ENCODE measurements around the gene ACSF3. TPM values are rescaled to one million over a fixed set of nuclear protein-coding genes. Genes with fewer than 3 reads are reported as not detected.
A peak's percentile ranks its signal among the peaks of the same experiment; 100 is the strongest.

Gene ACSF3
- 20.5 and 23.1 TPM in 2 replicates for total RNA-seq
- 7.9 and 9.2 TPM in 2 replicates for polyA plus RNA-seq
- polyA plus RNA-seq (2012), result 13.7 and 16.1 TPM in 2 replicates
- polyA minus RNA-seq (ENCODE audit: low replicate concordance), result 7.7 and 21.5 TPM in 2 replicates

GRCh38 chr16:89093602-89094251 is at the start of gene ACSF3:
TSS of gene ACSF3 (plus strand) at chr16:89093852. CDS start at chr16:89100682, 6,830 bp downstream.
- TF ChIP-seq CTCF (conservative IDR thresholded peaks at IDR 0.05 in 1 of 2, IDR thresholded peaks at IDR 0.05 in 1 of 2; ENCODE audit: low read depth in 1 of 2, low read length in 2 of 2), result no peak
- TF ChIP-seq EZH2 (IDR thresholded peaks at IDR 0.05; ENCODE audit: low read length, missing control alignments), result no peak
- no peaks in the 10 kb centered on the region for H3K36me3 ChIP-seq (ENCODE audit: control insufficient read depth, insufficient read depth, low read length)
- peak within 1 kb of the TSS; percentile 75 for H3K9ac ChIP-seq (ENCODE audit: insufficient read depth, low read length)
- peak; percentile 50 to 56 for DNase-seq (ENCODE audit: low read depth in 2 of 2)
- no peaks in the 10 kb centered on the region for H4K20me1 ChIP-seq (ENCODE audit: control insufficient read depth, extremely low read depth, insufficient read depth, low read length)
- peak within 1 kb of the TSS; percentile 58 for H3K27ac ChIP-seq (ENCODE audit: insufficient read depth, low read length)
- H3K4me1 ChIP-seq (ENCODE audit: control insufficient read depth, extremely low read depth, insufficient read depth, low read length), result peaks cover 5% of the 10 kb centered on the region
- no peaks in the 10 kb centered on the region for H3K9me3 ChIP-seq (ENCODE audit: control insufficient read depth, insufficient read depth, low read depth, low read length)
- H3K4me3 ChIP-seq (replicated peaks in 1 of 4; ENCODE audit: control extremely low read depth in 1 of 4, insufficient read depth in 1 of 4, low read depth in 3 of 4, low read length in 4 of 4), result peak within 1 kb of the TSS; percentile 77 to 90 (median 79)
- H2AFZ ChIP-seq (ENCODE audit: low read length), result peak within 1 kb of the TSS; percentile 91
- H3K27me3 ChIP-seq (ENCODE audit: control insufficient read depth, insufficient read depth, low read length), result peaks cover 10% of the 10 kb centered on the region
- H3K79me2 ChIP-seq (ENCODE audit: control insufficient read depth, insufficient read depth, low read length), result peaks cover 32% of the 10 kb centered on the region
- H3K4me2 ChIP-seq (ENCODE audit: extremely low read depth, insufficient read depth, low read length), result peak within 1 kb of the TSS; percentile 78

- H3K4me2 ChIP-seq (ENCODE audit: extremely low read depth, insufficient read depth, low read length), result no peak overlapping the region
- H3K4me3 ChIP-seq (replicated peaks in 1 of 4; ENCODE audit: control extremely low read depth in 1 of 4, insufficient read depth in 1 of 4, low read depth in 3 of 4, low read length in 4 of 4), result no peak overlapping the region
- H3K9me3 ChIP-seq (ENCODE audit: control insufficient read depth, insufficient read depth, low read depth, low read length), result no peaks in the 10 kb centered on the region
- no peaks in the 10 kb centered on the region for H3K27me3 ChIP-seq (ENCODE audit: control insufficient read depth, insufficient read depth, low read length)
- H3K36me3 ChIP-seq (ENCODE audit: control insufficient read depth, insufficient read depth, low read length), result no peaks in the 10 kb centered on the region
- no peak for DNase-seq (ENCODE audit: low read depth in 2 of 2)
- TF ChIP-seq EZH2 (IDR thresholded peaks at IDR 0.05; ENCODE audit: low read length, missing control alignments) (no peak), CTCF (conservative IDR thresholded peaks at IDR 0.05 in 1 of 2, IDR thresholded peaks at IDR 0.05 in 1 of 2; ENCODE audit: low read depth in 1 of 2, low read length in 2 of 2) (no peak)
- no peak overlapping the region for H3K9ac ChIP-seq (ENCODE audit: insufficient read depth, low read length)
- H4K20me1 ChIP-seq (ENCODE audit: control insufficient read depth, extremely low read depth, insufficient read depth, low read length), result no peaks in the 10 kb centered on the region
- no peaks in the 10 kb centered on the region for H3K79me2 ChIP-seq (ENCODE audit: control insufficient read depth, insufficient read depth, low read length)
- no peak overlapping the region for H2AFZ ChIP-seq (ENCODE audit: low read length)
- H3K27ac ChIP-seq (ENCODE audit: insufficient read depth, low read length), result no peak overlapping the region
- no peaks in the 10 kb centered on the region for H3K4me1 ChIP-seq (ENCODE audit: control insufficient read depth, extremely low read depth, insufficient read depth, low read length)
Measured at GRCh38 chr16:89044418-89045180, 49.1 kb upstream of the ACSF3 start.

- H3K27ac ChIP-seq (ENCODE audit: insufficient read depth, low read length), result no peak overlapping the region
- no peaks in the 10 kb centered on the region for H3K9me3 ChIP-seq (ENCODE audit: control insufficient read depth, insufficient read depth, low read depth, low read length)
- H3K79me2 ChIP-seq (ENCODE audit: control insufficient read depth, insufficient read depth, low read length), result no peaks in the 10 kb centered on the region
- no peaks in the 10 kb centered on the region for H3K27me3 ChIP-seq (ENCODE audit: control insufficient read depth, insufficient read depth, low read length)
- H3K36me3 ChIP-seq (ENCODE audit: control insufficient read depth, insufficient read depth, low read length), result no peaks in the 10 kb centered on the region
- H4K20me1 ChIP-seq (ENCODE audit: control insufficient read depth, extremely low read depth, insufficient read depth, low read length), result no peaks in the 10 kb centered on the region
- DNase-seq (ENCODE audit: low read depth in 2 of 2), result no peak
- no peaks in the 10 kb centered on the region for H3K4me1 ChIP-seq (ENCODE audit: control insufficient read depth, extremely low read depth, insufficient read depth, low read length)
- H3K9ac ChIP-seq (ENCODE audit: insufficient read depth, low read length), result no peak overlapping the region
- H2AFZ ChIP-seq (ENCODE audit: low read length), result no peak overlapping the region
- no peak overlapping the region for H3K4me3 ChIP-seq (replicated peaks in 1 of 4; ENCODE audit: control extremely low read depth in 1 of 4, insufficient read depth in 1 of 4, low read depth in 3 of 4, low read length in 4 of 4)
- no peak for TF ChIP-seq CTCF (conservative IDR thresholded peaks at IDR 0.05 in 1 of 2, IDR thresholded peaks at IDR 0.05 in 1 of 2; ENCODE audit: low read depth in 1 of 2, low read length in 2 of 2)
- H3K4me2 ChIP-seq (ENCODE audit: extremely low read depth, insufficient read depth, low read length), result no peak overlapping the region
Measured at GRCh38 chr16:89045181-89045815, 48.4 kb upstream of the ACSF3 start.

Measured in fibroblast of lung (primary cell).